NCI-H2107 (cell line): ENCODE measurements around the gene RPGR.

Experiments
- DNase-seq: peaks from one replicate; lab custom pipeline; 2025; lab: John Stamatoyannopoulos, UW

The RPGR gene

GRCh38 chrX:38262715-38263620, 64.3 kb downstream of the RPGR start:
- no peak for DNase-seq

- DNase-seq = no peak
Observed at GRCh38 chrX:38260231-38260630, 67.1 kb downstream of the RPGR start.

- DNase-seq = no peak
Observed at GRCh38 chrX:38256019-38256418, 71.3 kb downstream of the RPGR start.

GRCh38 chrX:38249965-38250364, 77.3 kb downstream of the RPGR start:
- DNase-seq = no peak

- DNase-seq = no peak
Observed at GRCh38 chrX:38247051-38247450, 80.3 kb downstream of the RPGR start.

- DNase-seq = no peak
Observed at GRCh38 chrX:38240541-38240940, 86.8 kb downstream of the RPGR start.

DNA sequence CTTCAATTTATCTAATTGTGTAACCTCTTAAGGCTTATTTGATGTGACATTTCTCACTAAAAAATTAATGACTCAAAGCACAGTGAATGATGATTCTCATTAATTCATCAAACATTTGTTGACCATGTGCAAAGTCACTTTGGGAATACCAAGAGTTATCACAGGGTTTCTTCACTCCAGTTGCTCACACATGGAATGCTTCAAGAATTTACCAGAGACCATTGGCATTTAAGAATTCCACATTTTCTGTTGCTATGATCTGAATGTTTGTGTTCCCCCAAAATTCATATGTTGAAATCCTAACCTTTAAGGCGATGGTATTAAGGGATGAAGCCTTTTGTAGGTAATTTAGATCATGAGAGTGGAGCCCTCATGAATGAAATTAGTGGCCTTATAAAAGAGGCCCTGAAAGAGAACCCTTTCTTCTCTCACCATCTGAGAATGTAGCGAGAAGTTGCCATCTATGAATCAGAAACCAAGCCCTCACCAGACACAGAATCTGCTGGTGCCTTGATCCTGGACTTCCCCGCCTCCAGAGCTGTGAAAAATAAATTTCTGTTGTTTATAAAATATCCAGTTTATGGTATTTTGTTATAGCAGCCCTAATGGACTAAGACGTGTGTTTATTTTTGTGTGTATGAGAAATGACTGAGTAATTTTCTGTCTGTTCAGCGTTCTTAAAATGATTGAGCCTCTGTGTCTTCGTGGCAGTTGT, 90.3 kb downstream of the RPGR start:
- DNase-seq = no peak

- DNase-seq = no peak
Observed at GRCh38 chrX:38233891-38234667, 93.2 kb downstream of the RPGR start.

DNA sequence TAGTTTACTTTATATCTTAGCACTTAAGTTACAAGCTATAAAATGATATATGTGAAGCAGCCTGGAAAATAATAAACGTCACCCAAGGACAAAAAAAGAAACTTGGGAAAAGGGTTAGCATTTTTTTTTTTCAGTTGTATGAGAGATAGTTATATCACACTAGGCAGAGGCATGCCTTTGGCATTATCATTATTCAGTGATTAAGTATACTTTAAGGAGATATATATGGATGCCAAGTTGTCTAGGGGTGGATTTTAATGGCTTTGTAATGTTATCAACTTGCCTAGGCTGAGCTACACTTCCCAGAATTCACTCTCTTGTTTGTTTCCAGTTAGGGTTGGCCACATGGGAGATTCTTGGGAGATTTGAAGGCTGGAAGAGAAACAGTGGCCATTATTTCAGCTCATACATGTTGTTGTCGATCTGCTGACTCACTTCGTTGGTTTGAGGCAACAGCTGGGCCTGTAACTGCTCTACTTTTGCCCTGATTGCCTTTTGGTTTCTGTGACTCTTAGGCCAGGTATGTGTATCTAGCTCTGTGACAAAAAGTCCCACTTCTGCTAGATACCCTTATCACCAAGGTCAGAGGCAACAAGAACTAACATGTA, 95.1 kb downstream of the RPGR start:
- DNase-seq = no peak

- DNase-seq = no peak
Observed at GRCh38 chrX:38225093-38225492, 102.2 kb downstream of the RPGR start.

- no peak for DNase-seq
Observed at GRCh38 chrX:38224160-38224559, 103.1 kb downstream of the RPGR start.

DNA sequence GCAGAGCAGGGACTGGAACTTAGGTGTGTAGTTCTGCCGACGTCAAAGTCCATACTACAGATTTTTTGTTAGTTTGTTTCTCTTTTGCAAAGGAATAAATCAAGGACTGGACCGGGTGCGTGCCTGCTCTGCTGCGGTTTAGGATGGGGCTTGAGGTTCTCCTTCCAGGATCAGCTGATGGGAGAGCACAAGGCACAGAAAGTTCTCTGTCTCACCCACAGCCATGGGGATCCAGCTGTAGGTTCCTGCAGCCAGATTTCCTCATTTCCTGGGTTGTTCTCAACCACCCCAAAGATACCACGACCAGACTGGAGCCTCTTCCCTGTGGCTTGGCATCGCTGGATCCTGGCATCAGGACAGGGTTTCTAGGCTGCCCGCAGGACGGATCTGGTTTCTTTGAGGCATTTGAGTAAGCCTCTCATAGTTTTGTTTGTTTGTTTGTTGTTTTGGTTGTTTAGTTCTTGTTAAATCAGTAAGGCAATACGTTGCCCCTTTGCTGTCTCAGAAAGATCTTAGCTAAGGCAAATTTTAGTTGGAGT, 105.8 kb downstream of the RPGR start:
- no peak for DNase-seq

- DNase-seq = no peak
Observed at GRCh38 chrX:38220415-38221390, 106.6 kb downstream of the RPGR start, which contains the start of gene SRPX. Gene SRPX, minus strand, starts transcription at chrX:38220871. Its CDS starts 79 bp downstream, at chrX:38220792.

- no peak for DNase-seq
Observed at GRCh38 chrX:38220024-38220414, 107.3 kb downstream of the RPGR start.
